H1 (cell line): ENCODE results near the gene GALNT13. TPM values are rescaled to one million over a fixed set of nuclear protein-coding genes. Genes with fewer than 3 reads are reported as not detected.

Source experiments
- CTCF ChIA-PET: fragments of 300-600 bp; sonication (Branson Sonifier 250); formaldehyde crosslinking; loops from one replicate; lab custom pipeline; 2021; ENCODE audit not compliant: partially characterized antibody; lab: Charles Lee
- POLR2A ChIA-PET: fragments of 300-600 bp; sonication (Branson Sonifier 250); formaldehyde crosslinking; loops from one replicate; lab custom pipeline; 2021; ENCODE audit warnings: inconsistent platforms; ENCODE audit not compliant: partially characterized antibody; lab: Charles Lee
- DNase-seq, 2 experiments: peaks; one replicate each; pipeline versions ENCODE4 v3.0.0 to v3.0.0-alpha.2; 2010 to 2022; ENCODE audit warnings: low spot score in 2 of 2, low read depth in 1 of 2, mixed read lengths in 1 of 2
- FAIRE-seq: peaks from 2 replicates; lab custom pipeline; 2011; peaks lifted over from hg19 to GRCh38; lab: Jason Lieb, UNC
- H2AFZ ChIP-seq: 2 replicates; pipeline ENCODE4 v1.8.1; 2012; ENCODE audit warnings: low read length, inconsistent platforms
- H2AK5ac ChIP-seq: 2 replicates; pipeline ENCODE4 v1.6.1; 2013; ENCODE audit warnings: low read depth, low read length
- H2BK120ac ChIP-seq: replicated peaks from 2 replicates; pipeline ENCODE3; 2013; ENCODE audit warnings: low read depth, low read length, inconsistent platforms
- H2BK12ac ChIP-seq: 2 replicates; pipeline ENCODE4 v1.6.1; 2013; ENCODE audit warnings: low read depth, low read length
- H2BK15ac ChIP-seq: 2 replicates; pipeline ENCODE4 v1.6.1; 2013; ENCODE audit warnings: low read length
- H2BK20ac ChIP-seq: 2 replicates; pipeline ENCODE4 v1.6.1; 2013; ENCODE audit warnings: low read length
- H2BK5ac ChIP-seq: 2 replicates; pipeline ENCODE4 v1.6.1; 2013; ENCODE audit warnings: low read depth, low read length
- H3K14ac ChIP-seq: 2 replicates; pipeline ENCODE4 v1.6.1; 2013; ENCODE audit warnings: inconsistent platforms; ENCODE audit not compliant: insufficient read length
- H3K18ac ChIP-seq: 2 replicates; pipeline ENCODE4 v1.6.1; 2013; ENCODE audit warnings: low read length; ENCODE audit errors: extremely low read depth
- H3K23ac ChIP-seq: 2 replicates; pipeline ENCODE4 v1.6.1; 2013; ENCODE audit warnings: inconsistent platforms; ENCODE audit not compliant: insufficient read length
- H3K23me2 ChIP-seq: 2 replicates; pipeline ENCODE4 v1.6.1; 2013; ENCODE audit warnings: low read depth, low read length
- H3K27ac ChIP-seq: 2 replicates; pipeline ENCODE4 v1.6.1; 2011; ENCODE audit warnings: low read depth, low read length, inconsistent platforms
- H3K27me3 ChIP-seq, 4 experiments: replicated peaks in 1 of 4; 1 replicate in 1 of 4; 2 replicates in 3 of 4; pipeline versions ENCODE4 v1.6.1 to v1.8.1; 2011 to 2013; ENCODE audit warnings: low read length in 3 of 4, mild to moderate bottlenecking in 3 of 4, inconsistent platforms in 2 of 4, mixed read lengths in 2 of 4, moderate library complexity in 1 of 4; ENCODE audit not compliant: control insufficient read depth in 3 of 4, insufficient read depth in 3 of 4; ENCODE audit errors: extremely low read depth in 1 of 4
- H3K36me3 ChIP-seq, 4 experiments: 2 replicates each; pipeline versions ENCODE4 v1.6.1 to v1.8.1; 2011 to 2013; ENCODE audit warnings: mild to moderate bottlenecking in 4 of 4, low read length in 3 of 4, moderate library complexity in 2 of 4, control low read depth in 1 of 4, inconsistent platforms in 1 of 4; ENCODE audit not compliant: insufficient read depth in 4 of 4, control insufficient read depth in 2 of 4
- H3K4ac ChIP-seq: replicated peaks from 2 replicates; pipeline ENCODE3; 2013; ENCODE audit warnings: low read length, low read depth, mixed read lengths, inconsistent platforms; ENCODE audit not compliant: insufficient read length
- H3K4me1 ChIP-seq, 4 experiments: replicated peaks in 1 of 4; 1 replicate in 1 of 4; 2 replicates in 3 of 4; pipeline versions ENCODE4 v1.6.1 to v1.8.1; 2011 to 2013; ENCODE audit warnings: low read length in 3 of 4, inconsistent platforms in 2 of 4, mixed read lengths in 1 of 4; ENCODE audit not compliant: insufficient read depth in 4 of 4, control insufficient read depth in 3 of 4
- H3K4me2 ChIP-seq, 2 experiments: 2 replicates each; pipeline versions ENCODE4 v1.6.1 to v1.8.1; 2011 to 2013; ENCODE audit warnings: low read depth in 2 of 2, low read length in 2 of 2, control low read depth in 1 of 2, inconsistent platforms in 1 of 2, mild to moderate bottlenecking in 1 of 2; ENCODE audit not compliant: insufficient read depth in 1 of 2
- H3K4me3 ChIP-seq, 4 experiments: fragments of 200-600, 300-600 bp in 1 of 4; sonication (generic), shearing (Covaris generic), sonication (Bioruptor Twin) in 1 of 4; 2 replicates each; pipeline versions ENCODE4 v1.5.1 to v1.8.1; 2011 to 2016; ENCODE audit warnings: low read length in 4 of 4, low read depth in 3 of 4, control low read depth in 2 of 4, inconsistent platforms in 2 of 4, mild to moderate bottlenecking in 2 of 4, mixed read lengths in 1 of 4, moderate library complexity in 1 of 4; ENCODE audit not compliant: insufficient read depth in 2 of 4; ENCODE audit errors: extremely low read depth in 1 of 4
- H3K56ac ChIP-seq: replicated peaks from 2 replicates; pipeline ENCODE3; 2013; ENCODE audit warnings: low read depth, mild to moderate bottlenecking, mixed read lengths, low read length, inconsistent platforms; ENCODE audit not compliant: insufficient read length
- H3K79me1 ChIP-seq: 2 replicates; pipeline ENCODE4 v1.6.1; 2013; ENCODE audit warnings: low read depth, low read length, control low read depth
- H3K79me2 ChIP-seq, 2 experiments: 2 replicates each; pipeline versions ENCODE4 v1.6.1 to v1.8.1; 2012 to 2013; ENCODE audit warnings: low read length in 2 of 2, mild to moderate bottlenecking in 2 of 2, inconsistent platforms in 1 of 2; ENCODE audit not compliant: insufficient read depth in 2 of 2, control insufficient read depth in 1 of 2
- H3K9ac ChIP-seq, 4 experiments: replicated peaks in 1 of 4; 1 replicate in 1 of 4; 2 replicates in 3 of 4; pipeline versions ENCODE4 v1.6.1 to v1.8.1; 2011 to 2013; ENCODE audit warnings: low read depth in 3 of 4, low read length in 3 of 4, control low read depth in 2 of 4, mild to moderate bottlenecking in 2 of 4, moderate library complexity in 2 of 4, inconsistent platforms in 1 of 4; ENCODE audit errors: extremely low read depth in 1 of 4
- H3K9me3 ChIP-seq, 2 experiments: 2 replicates each; pipeline versions ENCODE4 v1.6.1 to v1.8.1; 2012 to 2013; ENCODE audit warnings: mild to moderate bottlenecking in 2 of 2, moderate library complexity in 2 of 2, control low read depth in 1 of 2, inconsistent platforms in 1 of 2, low read depth in 1 of 2, low read length in 1 of 2, mixed read lengths in 1 of 2; ENCODE audit not compliant: insufficient read depth in 2 of 2
- H4K20me1 ChIP-seq, 2 experiments: replicated peaks in 1 of 2; 2 replicates each; pipeline versions ENCODE3 to v1.8.1; 2011 to 2013; ENCODE audit warnings: inconsistent platforms in 2 of 2, low read length in 2 of 2, mild to moderate bottlenecking in 1 of 2; ENCODE audit not compliant: insufficient read depth in 2 of 2, control insufficient read depth in 1 of 2
- H4K5ac ChIP-seq: 2 replicates; pipeline ENCODE4 v1.6.1; 2013; ENCODE audit warnings: low read length, low read depth, mixed read lengths, inconsistent platforms; ENCODE audit not compliant: insufficient read length
- H4K8ac ChIP-seq: 2 replicates; pipeline ENCODE4 v1.8.0; 2013; ENCODE audit warnings: mild to moderate bottlenecking, moderate library complexity, low read length, inconsistent platforms; ENCODE audit not compliant: insufficient read depth; ENCODE audit errors: extremely low read depth
- H4K91ac ChIP-seq: replicated peaks from 2 replicates; pipeline ENCODE3; 2013; ENCODE audit warnings: low read length, mixed read lengths, inconsistent platforms; ENCODE audit not compliant: insufficient read length
- SUZ12 ChIP-seq: fragments of 200-600 bp; sonication (generic); IDR thresholded peaks from 2 replicates; pipeline ENCODE4 v1.6.1; 2012; ENCODE audit warnings: mild to moderate bottlenecking, inconsistent platforms, low read length, moderate library complexity, mixed read lengths
- WGBS, 2 experiments: shearing (Covaris generic) in 1 of 2; methylation state at CpG; one replicate each; pipeline versions ENCODE4 v1.1.6 to v1.1.7; 2013 to 2015; ENCODE audit warnings: low lambda C conversion rate in 2 of 2, mixed read lengths in 2 of 2, inconsistent platforms in 1 of 2, low coverage in 1 of 2, missing lambda C conversion rate in 1 of 2; ENCODE audit not compliant: insufficient replicate concordance in 2 of 2, insufficient coverage in 1 of 2, insufficient read length in 1 of 2; ENCODE audit errors: extremely low coverage in 1 of 2, missing lambda C conversion rate in 1 of 2; 5-methylcytosine and 5-hydroxymethylcytosine counted together
- polyA plus RNA-seq, 7 experiments: library from polyadenylated mRNA; depleted of rRNA in 3 of 7; stranded (reverse) in 5 of 7; unstranded in 2 of 7; fragments of >200 nt in 5 of 7; fragments of 200-250 nt in 2 of 7; gene quantifications; 1 replicate in 5 of 7; 2 replicates in 1 of 7; 4 replicates in 1 of 7; pipeline versions ENCODE4 v1.2.1 to v1.2.3, GENCODE V29; 2011 to 2013; ENCODE audit warnings: missing spikeins in 2 of 7, mixed read lengths in 2 of 7
- total RNA-seq: library from RNA; stranded (reverse); fragmentation: NEBNext Ultra II Directional; extraction: Animal tissue kit (Norgen Biotek cat#: 25700); gene quantifications from 2 replicates; pipeline ENCODE4 v1.2.1, GENCODE V29; 2021

GALNT13 gene
- total and polyA plus RNA-seq, 2 of the 8 experiments (the other 6 are each of a cell fraction or from before 2014, with no cell fraction given): 3.2 to 9.6 TPM

DNA sequence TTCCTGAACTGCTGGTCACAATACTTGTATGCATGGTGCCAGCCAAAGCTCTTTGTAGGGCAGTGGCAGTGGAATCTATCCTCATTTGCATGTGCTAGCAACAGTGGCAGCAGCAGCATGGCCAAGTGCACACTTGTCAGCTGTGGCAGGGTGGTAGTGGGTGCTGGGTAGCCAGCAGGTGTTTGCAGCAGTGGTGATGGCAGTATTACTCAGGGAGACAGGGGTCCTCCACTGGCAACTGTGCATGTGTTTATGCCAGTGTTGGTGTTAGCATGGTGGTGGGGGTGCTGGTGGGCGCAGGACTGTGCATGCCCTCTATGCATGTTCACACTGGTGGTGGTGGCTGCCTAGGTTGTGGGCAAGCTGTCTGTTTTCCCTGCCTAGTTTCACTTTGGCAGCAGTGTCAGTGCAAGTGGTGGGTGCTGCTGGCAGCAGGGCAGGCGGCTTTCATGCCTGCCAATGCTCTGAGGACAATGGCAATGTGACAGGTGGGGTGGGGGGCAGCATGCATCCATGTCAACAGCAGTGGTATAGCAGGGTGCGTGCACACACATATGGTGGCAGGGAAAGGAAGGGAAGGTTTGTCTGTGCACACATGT, 41.2 kb downstream of the GALNT13 start:
- no peak overlapping the region for H4K91ac ChIP-seq
- H4K8ac ChIP-seq: no peak overlapping the region
- no peaks in the 10 kb centered on the region for H3K23me2 ChIP-seq
- no peak overlapping the region for H2BK12ac ChIP-seq
- H2AFZ ChIP-seq: no peak overlapping the region
- H2BK5ac ChIP-seq: peak overlapping the region; percentile 60
- peaks cover 0 to 5% of the 10 kb centered on the region in 2 experiments for H4K20me1 ChIP-seq
- POLR2A ChIA-PET: no interaction called here
- no peak overlapping the region for H3K23ac ChIP-seq
- no peak overlapping the region for H2AK5ac ChIP-seq
- no peaks in the 10 kb centered on the region for H3K36me3 ChIP-seq
- no peak for TF ChIP-seq SUZ12
- H3K9ac ChIP-seq: no peak overlapping the region
- H3K27ac ChIP-seq: no peak overlapping the region
- no peak overlapping the region for H2BK20ac ChIP-seq
- H3K4me1 ChIP-seq: 0 out of 7 replicates have a peak, but pooled peaks cover 0 to 2% (median 0%) of the 10 kb centered on the region in 4 experiments
- H3K79me1 ChIP-seq: no peaks in the 10 kb centered on the region; the same call in 1 of the 2 replicates
- peak overlapping the region; percentile 36 for H3K14ac ChIP-seq
- H3K4ac ChIP-seq: no peak overlapping the region
- H3K4me3 ChIP-seq: no peak overlapping the region
- no peak for DNase-seq
- H4K5ac ChIP-seq: no peak overlapping the region
- H2BK120ac ChIP-seq: no peak overlapping the region
- no peak overlapping the region for H2BK15ac ChIP-seq
- no peak overlapping the region for H3K4me2 ChIP-seq
- no peak overlapping the region for H3K56ac ChIP-seq
- H3K79me2 ChIP-seq: no peaks in the 10 kb centered on the region; a peak in 1 of 4 replicates
- 100% methylated on average over 3 of the region's 3 CpGs; no CpG with 5 or more reads in 1 of the 2 experiments for WGBS, 2 experiments
- CTCF ChIA-PET: no interaction called here
- no peak overlapping the region for H3K18ac ChIP-seq
- H3K9me3 ChIP-seq: no peaks in the 10 kb centered on the region
- H3K27me3 ChIP-seq: no peaks in the 10 kb centered on the region
- FAIRE-seq: no peak
